HL-60/S4 treated with retinoic acid at 250 ng/mL for 4 days and 3 days (cell line): Measurements from ENCODE around the gene SHISA9.

ENCODE experiments used
- in situ Hi-C: fragments of 300-500 bp; cut with MboI; formaldehyde crosslinking; loops from 2 replicates; pipeline ENCODE4 v1.7.0; 2022; ENCODE audit warnings: low sequenced_read_pairs

SHISA9 gene

DNA sequence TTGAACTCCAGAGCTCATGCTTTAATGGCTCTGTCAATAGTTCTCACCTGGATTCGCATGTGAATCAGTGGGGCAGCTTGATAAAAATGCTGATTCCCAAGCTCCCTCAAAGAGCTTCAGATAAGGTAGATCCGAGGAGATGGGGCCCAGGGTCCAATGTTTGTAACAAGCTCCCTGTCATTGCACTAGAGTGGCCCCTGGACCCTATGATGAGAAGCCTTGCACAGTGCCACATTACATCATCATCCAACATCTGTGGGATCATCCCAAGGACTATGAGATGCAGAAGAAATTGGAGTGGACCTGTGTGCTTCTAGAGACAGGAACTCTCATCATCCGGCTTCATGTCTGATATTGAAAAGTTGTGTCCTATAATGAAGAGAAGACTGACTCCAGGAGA lies 340.8 kb downstream of the SHISA9 start:
- in situ Hi-C loops: no loop called here

DNA sequence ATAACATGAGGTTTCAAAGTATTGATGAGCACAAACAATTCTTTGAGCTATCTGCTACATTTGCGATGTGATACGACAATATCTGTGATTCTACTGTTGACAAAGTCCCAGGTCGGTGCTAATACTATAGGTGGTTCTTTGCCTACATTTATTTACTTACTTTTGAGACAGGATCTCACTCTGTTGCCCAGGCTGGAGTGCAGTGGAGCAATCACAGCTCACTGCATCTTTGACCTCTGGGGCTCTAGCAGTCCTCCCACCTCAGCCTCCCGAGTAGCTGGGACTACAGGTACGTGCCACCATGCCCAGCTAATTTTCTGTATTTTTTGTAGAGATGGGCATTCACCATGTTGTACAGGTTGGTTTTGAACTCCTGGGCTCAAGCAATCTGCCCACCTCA lies 343.4 kb downstream of the SHISA9 start:
- in situ Hi-C loops: no loop called here

DNA sequence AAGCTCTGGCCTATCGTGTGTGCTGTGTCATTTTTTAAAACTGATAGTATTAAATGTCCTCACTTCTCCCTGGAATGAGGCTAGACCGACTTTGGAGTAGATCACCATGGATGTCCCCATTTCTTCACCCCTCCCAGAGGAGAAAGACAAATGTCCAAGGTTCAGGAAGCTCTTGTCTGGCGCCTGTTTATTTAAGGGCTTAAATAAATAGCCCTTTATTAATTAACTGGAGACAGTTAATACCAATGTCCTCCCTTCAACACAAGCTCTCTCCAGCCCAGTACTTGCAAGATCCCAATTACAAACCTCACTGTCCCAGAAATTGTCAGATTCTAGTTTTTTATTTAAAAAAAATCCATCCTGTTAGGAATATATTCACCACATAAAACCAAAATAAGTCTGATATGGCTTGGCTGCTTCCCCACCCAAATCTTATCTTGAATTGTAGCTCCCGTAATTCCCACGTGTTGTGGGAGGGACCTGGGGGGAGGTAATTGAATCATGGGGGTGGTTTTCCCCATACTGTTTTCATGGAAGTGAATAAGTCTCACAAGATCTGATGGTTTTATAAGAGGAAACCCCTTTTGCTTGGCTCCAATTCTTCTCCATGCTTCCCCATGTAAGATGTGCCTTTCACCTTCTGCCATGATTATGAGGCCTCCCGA lies 344.4 kb downstream of the SHISA9 start:
- in situ Hi-C loops: no loop called here

DNA sequence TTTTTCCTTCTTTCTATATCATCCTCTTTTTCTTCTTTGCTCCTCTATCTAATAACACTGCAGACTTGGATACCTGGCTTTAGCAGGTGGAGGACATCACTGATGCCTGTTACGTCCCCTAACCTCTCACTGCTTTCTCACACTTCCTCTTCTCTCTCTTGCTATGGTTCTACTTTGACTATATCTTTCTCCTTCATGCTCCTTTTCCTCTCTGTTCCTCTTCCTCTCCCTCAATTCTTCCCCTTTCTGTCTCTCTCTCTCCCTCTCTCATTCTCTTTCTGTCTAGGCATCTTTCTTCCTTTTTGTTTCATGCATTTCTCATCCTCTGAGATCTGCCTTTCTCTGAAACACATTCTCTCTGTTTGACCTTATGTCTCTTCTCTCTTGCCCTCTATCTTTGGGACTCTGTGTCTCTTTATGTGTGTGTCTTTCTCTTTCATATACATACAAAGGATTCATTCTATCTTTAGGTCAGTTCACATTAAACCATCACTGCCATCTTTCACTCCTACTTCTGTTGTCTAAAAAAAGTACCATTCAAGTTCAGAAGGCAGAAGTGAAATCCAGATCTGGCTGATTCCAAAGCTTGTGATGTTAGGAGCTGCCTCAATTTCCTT lies 353.7 kb downstream of the SHISA9 start:
- in situ Hi-C loops: no loop called here

- in situ Hi-C loops: no loop called here
Measured at GRCh38 chr16:13262270-13263090, 361.1 kb downstream of the SHISA9 start.

DNA sequence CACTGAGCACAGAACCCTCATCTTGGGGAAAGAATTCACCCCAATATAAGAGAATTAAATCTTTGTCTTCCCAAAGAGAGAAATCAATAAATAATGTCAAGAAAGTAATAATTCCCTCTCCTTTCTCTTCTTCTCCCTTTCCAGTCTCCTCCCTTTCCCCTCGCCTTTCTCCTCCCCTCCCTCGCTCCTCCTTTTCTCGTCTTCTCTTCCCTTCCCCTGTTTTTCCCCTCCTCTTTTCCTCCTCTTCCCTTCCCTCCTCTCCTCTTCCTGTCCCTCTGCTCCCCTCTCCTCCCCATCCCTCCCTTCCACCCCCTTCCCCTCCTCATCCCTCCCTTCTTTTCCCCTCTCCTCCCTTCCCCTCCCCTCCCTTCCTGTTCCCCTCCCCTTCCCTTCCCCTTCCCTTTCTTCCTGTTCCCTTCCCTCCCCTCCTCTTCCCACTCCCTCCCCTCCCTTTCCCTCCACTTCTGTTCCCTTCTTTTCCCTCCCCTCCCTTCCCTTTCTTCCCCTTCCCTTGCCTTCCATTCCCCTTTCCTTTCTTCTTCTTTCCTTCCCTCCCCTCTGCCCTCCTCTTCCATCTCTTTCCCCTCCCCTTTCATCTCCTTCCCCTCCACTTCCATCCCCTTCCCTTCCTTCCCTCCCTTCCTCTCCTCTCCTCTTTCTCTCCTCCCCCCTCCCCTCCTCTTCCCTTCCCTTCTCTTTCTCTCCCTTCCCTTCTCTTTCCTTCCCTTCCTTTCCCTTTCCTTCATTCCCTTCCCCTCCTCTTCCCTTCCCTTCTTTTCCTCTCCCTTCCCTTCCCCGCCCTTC lies 363.6 kb downstream of the SHISA9 start:
- in situ Hi-C loops: no loop called here

DNA sequence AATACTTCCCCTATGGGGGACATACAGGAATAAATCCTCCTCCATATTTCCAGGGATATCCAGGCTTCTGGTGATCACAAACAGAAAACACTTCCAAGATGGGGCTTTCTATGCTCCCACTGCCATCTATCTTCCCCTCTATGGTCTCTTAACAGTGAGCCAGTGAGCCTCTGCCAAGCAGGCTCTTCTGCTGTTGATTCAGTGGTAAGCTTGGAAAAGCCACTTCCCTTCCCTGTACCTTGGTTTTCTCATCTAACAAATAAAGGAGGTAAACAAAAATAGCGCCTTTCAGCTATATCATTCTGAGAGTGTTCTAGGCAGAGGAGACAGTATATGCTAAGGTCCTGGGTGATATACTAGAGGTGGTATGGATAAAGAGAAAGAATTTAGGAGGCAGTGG lies 368.0 kb downstream of the SHISA9 start:
- in situ Hi-C loops: no loop called here

- in situ Hi-C loops: no loop called here
Measured at GRCh38 chr16:13269905-13270528, 368.6 kb downstream of the SHISA9 start.

GRCh38 chr16:13270602-13271001 lies 369.2 kb downstream of the SHISA9 start:
- in situ Hi-C loops: no loop called here

DNA sequence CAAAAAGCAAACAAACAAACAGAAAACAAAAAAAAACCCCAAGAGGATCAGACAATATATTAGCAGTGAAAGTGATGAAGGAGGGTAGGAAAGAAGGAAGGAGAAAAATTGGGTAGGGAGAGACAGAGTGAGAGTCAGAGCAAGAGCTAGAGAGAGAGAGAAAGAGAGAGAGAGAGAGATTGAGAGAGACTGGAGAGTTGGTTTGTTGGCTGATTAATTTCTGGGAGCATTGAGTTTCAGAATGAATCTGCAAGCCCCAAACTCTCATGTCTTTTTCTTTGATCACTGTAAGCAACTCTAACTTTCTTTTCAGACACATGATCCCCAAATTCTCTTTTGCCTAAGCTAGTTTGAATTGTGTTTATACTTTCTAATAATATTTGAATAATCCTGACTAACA lies 388.1 kb downstream of the SHISA9 start:
- in situ Hi-C loops: no loop called here
